Measurements from ENCODE around the gene ITIH3.

The ITIH3 gene

GRCh38 chr3:52787246-52787645, 7.3 kb upstream of the ITIH3 start:
- Histone ChIP-seq H3K4me3 (IDR thresholded peaks at IDR 0.05; ENCODE audit: insufficient read depth, low read depth, low read length) (no peak overlapping the region), H3K4me2 (no peak overlapping the region), H2AFZ (ENCODE audit: low read depth) (no peak overlapping the region), H4K20me1 (ENCODE audit: insufficient read depth) (no peaks in the 10 kb centered on the region), H3K27ac (no peak overlapping the region), H3K4me1 (ENCODE audit: low read depth, poor library complexity, severe bottlenecking) (no peaks in the 10 kb centered on the region), H3K79me2 (ENCODE audit: insufficient read depth, low read depth) (no peaks in the 10 kb centered on the region), H3K36me3 (ENCODE audit: insufficient read depth) (no peaks in the 10 kb centered on the region), H3K27me3 (ENCODE audit: insufficient read depth, low read depth) (no peaks in the 10 kb centered on the region), H3K9ac (no peak overlapping the region)
- TF ChIP-seq CTCF (conservative IDR thresholded peaks at IDR 0.05; ENCODE audit: low read depth, low read length), result no peak

DNA sequence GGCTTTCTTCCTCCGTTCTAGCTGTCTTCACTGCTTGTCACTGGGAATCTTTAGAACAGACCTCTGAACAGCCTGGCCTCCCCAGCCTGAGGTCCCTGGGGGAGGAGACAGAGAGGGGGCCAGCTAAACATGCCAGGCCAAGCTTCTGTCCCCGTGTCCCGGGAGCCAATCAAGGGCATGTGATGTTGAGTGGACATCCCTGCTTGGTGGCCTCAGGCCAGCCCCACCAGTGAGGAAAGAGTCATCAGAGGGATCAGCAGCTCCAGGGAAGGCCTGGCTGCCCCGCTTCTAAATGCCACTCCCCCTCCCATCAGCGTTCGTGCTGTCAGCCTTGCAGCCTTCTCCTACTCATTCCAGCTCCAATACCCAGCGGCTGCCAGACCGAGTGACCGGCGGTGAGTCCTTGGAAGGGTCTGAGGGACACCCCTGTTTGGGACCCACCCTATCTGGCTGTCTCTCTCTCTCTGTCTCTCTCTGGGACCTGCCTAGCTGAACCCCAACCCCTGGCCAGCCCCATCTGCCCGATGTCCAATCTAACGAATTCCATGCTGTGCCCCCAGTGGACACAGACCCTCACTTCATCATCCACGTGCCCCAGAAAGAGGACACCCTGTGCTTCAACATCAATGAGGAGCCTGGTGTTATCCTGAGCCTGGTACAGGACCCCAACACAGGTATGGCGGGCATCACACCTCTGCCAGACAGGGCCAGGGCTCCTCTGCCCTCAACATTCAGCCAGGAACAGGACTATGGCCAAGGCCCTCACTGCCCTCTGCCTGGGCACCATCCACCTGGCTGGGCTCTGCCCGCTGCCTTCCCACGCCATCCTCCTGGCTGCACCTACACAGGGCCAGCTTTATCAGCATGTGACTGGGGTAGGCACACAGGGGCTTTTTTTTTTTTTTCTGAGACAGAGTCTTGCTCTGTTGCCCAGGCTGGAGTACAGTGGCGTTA, 6.6 kb upstream of the ITIH3 start:
- no peak overlapping the region for H3K4me3 ChIP-seq (IDR thresholded peaks at IDR 0.05; ENCODE audit: insufficient read depth, low read depth, low read length)
- H3K4me2 ChIP-seq, result no peak overlapping the region
- H2AFZ ChIP-seq (ENCODE audit: low read depth), result no peak overlapping the region
- H3K27me3 ChIP-seq (ENCODE audit: insufficient read depth, low read depth), result no peaks in the 10 kb centered on the region
- H3K36me3 ChIP-seq (ENCODE audit: insufficient read depth), result no peaks in the 10 kb centered on the region
- H3K9ac ChIP-seq, result no peak overlapping the region
- no peaks in the 10 kb centered on the region for H3K79me2 ChIP-seq (ENCODE audit: insufficient read depth, low read depth)
- H3K27ac ChIP-seq, result no peak overlapping the region
- no peak for TF ChIP-seq CTCF (conservative IDR thresholded peaks at IDR 0.05; ENCODE audit: low read depth, low read length)
- no peaks in the 10 kb centered on the region for H4K20me1 ChIP-seq (ENCODE audit: insufficient read depth)
- no peaks in the 10 kb centered on the region for H3K4me1 ChIP-seq (ENCODE audit: low read depth, poor library complexity, severe bottlenecking)

- Histone ChIP-seq H3K4me1 (ENCODE audit: low read depth, poor library complexity, severe bottlenecking) (no peaks in the 10 kb centered on the region), H3K79me2 (ENCODE audit: insufficient read depth, low read depth) (no peaks in the 10 kb centered on the region), H3K27ac (no peak overlapping the region), H4K20me1 (ENCODE audit: insufficient read depth) (no peaks in the 10 kb centered on the region), H2AFZ (ENCODE audit: low read depth) (no peak overlapping the region), H3K27me3 (ENCODE audit: insufficient read depth, low read depth) (no peaks in the 10 kb centered on the region), H3K4me2 (no peak overlapping the region), H3K4me3 (IDR thresholded peaks at IDR 0.05; ENCODE audit: insufficient read depth, low read depth, low read length) (no peak overlapping the region), H3K9ac (no peak overlapping the region), H3K36me3 (ENCODE audit: insufficient read depth) (no peaks in the 10 kb centered on the region)
- no peak for TF ChIP-seq CTCF (conservative IDR thresholded peaks at IDR 0.05; ENCODE audit: low read depth, low read length)
Observed at GRCh38 chr3:52788890-52789745, 5.5 kb upstream of the ITIH3 start.

GRCh38 chr3:52789746-52790040, 4.9 kb upstream of the ITIH3 start:
- no peaks in the 10 kb centered on the region for H3K36me3 ChIP-seq (ENCODE audit: insufficient read depth)
- H2AFZ ChIP-seq (ENCODE audit: low read depth), result no peak overlapping the region
- no peak for TF ChIP-seq CTCF (conservative IDR thresholded peaks at IDR 0.05; ENCODE audit: low read depth, low read length)
- no peaks in the 10 kb centered on the region for H3K4me1 ChIP-seq (ENCODE audit: low read depth, poor library complexity, severe bottlenecking)
- H3K4me2 ChIP-seq, result no peak overlapping the region
- H3K9ac ChIP-seq, result no peak overlapping the region
- H4K20me1 ChIP-seq (ENCODE audit: insufficient read depth), result no peaks in the 10 kb centered on the region
- H3K4me3 ChIP-seq (IDR thresholded peaks at IDR 0.05; ENCODE audit: insufficient read depth, low read depth, low read length), result no peak overlapping the region
- H3K27ac ChIP-seq, result no peak overlapping the region
- no peaks in the 10 kb centered on the region for H3K79me2 ChIP-seq (ENCODE audit: insufficient read depth, low read depth)
- H3K27me3 ChIP-seq (ENCODE audit: insufficient read depth, low read depth), result no peaks in the 10 kb centered on the region
